Coronary artery (tissue), 2 donors: ENCODE measurements around the gene COX20.

ENCODE experiments used
- DNase-seq: peaks from one replicate; pipeline ENCODE4 v3.0.0-alpha.2; 2017; ENCODE audit warnings: low spot score
- H3K27ac ChIP-seq, 2 donors: fragments of 200-600 bp; sonication (generic); one replicate each; pipeline ENCODE4 v1.5.1; 2016 to 2019
- H3K4me3 ChIP-seq: fragments of 200-600 bp; sonication (generic); 2 replicates; pipeline ENCODE4 v1.5.1; 2016; ENCODE audit warnings: mild to moderate bottlenecking, moderate library complexity
- TF ChIP-seq, protein P1 (sequence below): fragments of 200-600 bp; sonication (generic); IDR thresholded peaks from one replicate; pipeline ENCODE4 v1.5.1; 2019; ENCODE audit warnings: antibody characterized with exemption

COX20 gene

DNA sequence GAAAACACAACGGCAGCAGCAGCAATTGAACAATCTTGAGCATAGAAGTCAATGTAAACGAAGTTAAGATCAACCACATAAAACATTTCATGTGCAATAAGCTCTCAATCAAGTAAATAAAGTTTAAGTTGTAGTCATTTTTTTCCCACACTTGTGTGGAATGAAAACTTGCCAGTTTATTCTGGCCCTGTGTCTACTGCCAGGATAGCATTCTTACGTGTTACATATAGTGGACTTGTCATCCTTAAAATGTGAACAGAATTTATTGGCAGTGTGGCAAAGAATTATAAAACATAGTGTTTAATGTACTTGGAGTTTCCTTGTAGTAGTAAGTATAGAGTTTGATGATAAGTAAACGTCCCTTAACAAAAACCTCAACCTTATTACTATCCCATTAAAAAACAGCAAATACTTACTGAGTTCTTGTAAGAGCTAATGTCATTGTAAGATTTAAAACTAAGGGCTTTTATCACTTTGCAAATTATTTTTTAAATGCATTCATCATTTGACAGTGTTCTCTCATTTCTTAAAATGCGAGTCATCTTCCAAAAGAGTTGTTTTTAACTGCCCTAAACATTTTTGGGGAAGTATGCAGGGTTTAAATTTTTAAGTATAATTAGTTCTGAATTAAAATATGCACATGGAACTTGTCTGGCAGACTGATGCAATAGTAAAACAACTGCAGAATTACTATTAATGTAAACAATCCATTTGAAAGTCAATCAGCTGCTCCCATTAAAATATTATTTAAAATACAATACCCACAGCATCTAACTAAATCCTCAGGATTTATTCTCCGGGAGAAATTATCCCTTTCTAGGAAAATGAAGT lies 7.9 kb downstream of the COX20 start:
- no peak overlapping the region for H3K27ac ChIP-seq
- TF ChIP-seq, protein P1, sequence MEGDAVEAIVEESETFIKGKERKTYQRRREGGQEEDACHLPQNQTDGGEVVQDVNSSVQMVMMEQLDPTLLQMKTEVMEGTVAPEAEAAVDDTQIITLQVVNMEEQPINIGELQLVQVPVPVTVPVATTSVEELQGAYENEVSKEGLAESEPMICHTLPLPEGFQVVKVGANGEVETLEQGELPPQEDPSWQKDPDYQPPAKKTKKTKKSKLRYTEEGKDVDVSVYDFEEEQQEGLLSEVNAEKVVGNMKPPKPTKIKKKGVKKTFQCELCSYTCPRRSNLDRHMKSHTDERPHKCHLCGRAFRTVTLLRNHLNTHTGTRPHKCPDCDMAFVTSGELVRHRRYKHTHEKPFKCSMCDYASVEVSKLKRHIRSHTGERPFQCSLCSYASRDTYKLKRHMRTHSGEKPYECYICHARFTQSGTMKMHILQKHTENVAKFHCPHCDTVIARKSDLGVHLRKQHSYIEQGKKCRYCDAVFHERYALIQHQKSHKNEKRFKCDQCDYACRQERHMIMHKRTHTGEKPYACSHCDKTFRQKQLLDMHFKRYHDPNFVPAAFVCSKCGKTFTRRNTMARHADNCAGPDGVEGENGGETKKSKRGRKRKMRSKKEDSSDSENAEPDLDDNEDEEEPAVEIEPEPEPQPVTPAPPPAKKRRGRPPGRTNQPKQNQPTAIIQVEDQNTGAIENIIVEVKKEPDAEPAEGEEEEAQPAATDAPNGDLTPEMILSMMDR = no peak
- DNase-seq = no peak
- no peak overlapping the region for H3K4me3 ChIP-seq

DNA sequence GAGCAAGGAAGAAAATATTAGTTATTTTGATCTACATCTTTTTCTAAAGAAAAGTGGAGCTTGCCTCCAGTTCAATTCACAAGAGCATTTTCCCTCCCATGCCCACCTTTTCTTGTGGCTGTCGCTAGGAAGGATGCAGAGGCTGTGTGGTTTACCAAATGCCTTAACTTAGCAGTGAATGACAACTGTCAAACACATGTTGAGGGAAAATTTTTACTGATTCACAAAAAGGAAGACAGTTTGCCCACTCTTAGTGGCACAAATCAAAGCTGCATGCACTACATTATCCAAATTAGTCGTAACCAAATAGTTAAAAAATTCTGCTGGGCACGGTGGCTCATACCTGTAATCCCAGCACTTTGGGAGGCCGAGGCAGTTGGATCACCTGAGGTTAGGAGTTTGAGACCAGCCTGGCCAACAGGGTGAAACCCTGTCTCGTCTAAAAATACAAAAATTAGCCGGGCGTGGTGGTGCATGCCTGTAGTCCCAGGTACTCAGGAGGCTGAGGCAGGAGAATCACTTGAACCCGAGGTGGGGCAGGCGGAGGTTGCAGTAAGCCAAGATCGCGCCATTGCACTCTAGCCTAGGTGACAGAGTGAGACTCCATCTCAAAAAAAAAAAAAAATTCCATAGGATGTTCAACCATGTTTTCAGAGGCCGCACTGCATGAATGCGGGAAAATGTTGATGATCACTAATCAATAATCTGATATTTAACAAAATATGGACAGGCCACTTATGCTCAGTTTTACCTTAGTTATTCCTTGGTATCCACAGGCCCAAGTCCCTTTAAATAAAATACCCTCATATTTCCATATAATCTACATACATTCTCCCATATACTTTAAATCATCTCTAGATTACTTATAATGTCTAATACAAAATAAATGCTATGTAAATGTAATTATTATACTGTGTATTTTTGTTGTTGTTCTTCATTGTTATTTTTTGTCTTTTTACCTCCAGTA lies 9.0 kb downstream of the COX20 start:
- H3K27ac ChIP-seq = no peak overlapping the region
- TF ChIP-seq, protein P1 = no peak
- H3K4me3 ChIP-seq = no peak overlapping the region

DNA sequence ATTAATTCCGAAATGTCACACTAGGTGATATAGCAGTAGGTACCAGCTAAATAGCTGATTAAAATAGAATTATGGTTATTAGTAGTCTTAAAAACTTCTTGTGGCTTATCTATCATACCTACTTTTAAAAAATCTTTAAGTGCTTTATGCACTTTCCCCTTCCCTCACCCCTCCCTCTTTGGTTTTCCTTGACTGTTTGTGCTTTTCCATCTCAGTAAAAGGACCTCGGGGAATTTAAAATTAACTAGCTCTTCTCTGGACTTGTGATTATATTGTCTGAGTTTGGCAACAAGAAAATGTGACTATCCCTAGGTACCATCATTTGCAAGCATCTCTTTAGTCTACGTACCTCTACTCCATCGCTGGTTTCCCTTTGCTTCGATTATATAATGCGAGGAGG lies 11.2 kb downstream of the COX20 start:
- TF ChIP-seq, protein P1 = no peak
- Histone ChIP-seq H3K4me3 (no peak overlapping the region), H3K27ac (no peak overlapping the region)
- no peak for DNase-seq

More for the DNA sequence above, 9.0 kb downstream of the COX20 start:
- no peak for DNase-seq

DNA sequence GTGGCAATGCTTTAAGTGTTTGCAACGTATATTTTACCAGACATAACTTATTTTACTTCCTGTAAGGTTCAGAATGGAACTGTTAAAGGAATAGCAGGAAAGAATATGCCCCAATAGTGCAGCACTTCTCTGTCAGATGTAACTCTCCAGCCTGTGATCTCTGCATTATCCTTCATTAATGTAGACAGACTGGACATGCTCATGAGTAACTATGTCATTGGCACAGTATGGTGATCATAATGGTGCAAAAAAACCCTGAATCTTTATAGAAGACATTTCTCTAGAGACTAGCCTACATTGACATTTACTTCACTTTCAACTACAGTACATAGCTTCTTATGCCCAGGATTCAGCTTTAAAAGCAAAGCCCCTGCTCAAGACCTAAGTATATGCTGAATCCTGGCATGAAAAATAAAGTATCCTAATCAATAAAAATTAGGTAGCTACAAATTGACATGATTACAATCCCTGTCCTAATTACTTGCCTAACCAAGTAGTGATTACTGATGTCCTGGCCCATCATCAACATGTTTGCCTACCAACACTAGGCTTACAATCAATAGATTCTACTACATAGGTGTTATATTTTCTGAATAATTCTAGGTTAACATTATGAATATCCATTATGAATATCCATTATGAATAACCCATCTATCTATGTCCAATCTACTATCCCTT lies 13.9 kb downstream of the COX20 start:
- no peak overlapping the region for H3K27ac ChIP-seq

DNA sequence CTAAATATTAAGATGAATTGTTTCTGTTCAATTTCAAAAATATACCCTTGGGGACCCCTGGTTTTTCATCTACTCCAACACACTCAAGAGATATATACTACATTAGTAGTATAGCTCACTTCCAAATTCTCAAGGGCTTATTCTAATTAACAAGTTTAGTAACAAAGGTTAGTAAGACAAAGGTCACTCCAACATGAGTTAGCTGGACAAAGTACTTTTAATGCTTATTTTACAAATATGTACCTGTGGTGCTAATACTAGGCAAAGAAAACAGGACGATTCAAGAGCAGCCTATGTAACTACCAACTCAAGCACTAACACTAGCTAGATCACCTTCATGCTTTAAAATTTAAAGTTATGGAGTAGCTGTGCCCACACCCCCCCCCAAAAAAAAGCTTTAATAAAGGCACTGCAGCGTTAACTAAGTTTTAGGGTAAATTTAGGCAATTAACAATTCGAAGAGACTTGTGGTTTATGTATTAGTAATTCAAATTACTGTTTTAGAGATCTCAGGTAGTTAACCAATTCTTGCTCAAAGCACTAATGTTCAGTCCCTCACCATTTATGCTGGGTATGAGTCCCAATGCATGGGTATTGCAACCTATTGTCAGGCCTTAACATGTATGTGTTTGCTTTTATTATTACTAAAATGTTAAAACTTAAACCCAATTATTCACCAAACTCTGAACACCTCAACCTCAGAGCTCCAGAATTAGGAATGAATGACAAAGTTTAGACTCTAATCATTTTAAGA lies 14.8 kb downstream of the COX20 start:
- Histone ChIP-seq H3K27ac (no peak overlapping the region), H3K4me3 (no peak overlapping the region)
- no peak for DNase-seq
- TF ChIP-seq, protein P1 = no peak

More for the DNA sequence above, 13.9 kb downstream of the COX20 start:
- H3K4me3 ChIP-seq = no peak overlapping the region
- TF ChIP-seq, protein P1 = no peak
- no peak for DNase-seq

DNA sequence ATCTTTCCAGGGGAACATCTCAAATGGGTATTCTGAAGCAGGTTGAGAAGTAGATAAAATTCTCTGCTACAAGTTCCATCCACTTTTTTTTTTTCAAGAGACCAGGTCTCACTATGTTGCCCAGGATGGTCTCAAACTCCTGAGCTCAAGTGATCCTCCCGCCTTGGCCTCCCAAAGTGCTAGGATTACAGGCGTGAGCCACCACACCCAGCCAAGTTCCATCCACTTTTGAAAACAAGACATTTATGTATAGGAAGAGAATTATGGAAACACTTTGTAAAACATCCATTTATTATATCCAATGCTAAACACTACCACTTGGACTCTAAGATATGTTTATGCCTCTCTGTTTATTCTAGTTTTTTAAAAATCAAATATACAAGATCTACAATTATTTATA lies 15.4 kb downstream of the COX20 start:
- H3K4me3 ChIP-seq = no peak overlapping the region
- no peak overlapping the region for H3K27ac ChIP-seq
- TF ChIP-seq, protein P1 = no peak
- DNase-seq = no peak
